Body of pancreas (tissue), 4 donors: ENCODE results near the gene DLG2. TPM values are rescaled to one million over a fixed set of nuclear protein-coding genes. Genes with fewer than 3 reads are reported as not detected.

Source experiments
- ATAC-seq: fragments of 150-250 bp; one replicate; pipeline ENCODE4 v1.9.1; 2016
- DNase-seq, 4 donors: peaks; one replicate each; pipeline ENCODE4 v3.0.0-alpha.2; 2019
- H3K27ac ChIP-seq, 4 donors: fragments of 200-600 bp; sonication (generic); 1 replicate in 3 of 4; 2 replicates in 1 of 4; pipeline versions ENCODE4 v1.5.1 to v1.6.1; 2016 to 2019; ENCODE audit warnings: mild to moderate bottlenecking in 1 of 4, mixed read lengths in 1 of 4, moderate library complexity in 1 of 4
- H3K27me3 ChIP-seq, 2 donors: fragments of 200-600 bp; sonication (generic); one replicate each; pipeline ENCODE4 v1.6.0; 2016; ENCODE audit warnings: mild to moderate bottlenecking in 1 of 2
- H3K36me3 ChIP-seq, 2 donors: fragments of 200-600 bp; sonication (generic); replicated peaks in 1 of 2; 2 replicates each; pipeline ENCODE4 v1.5.1; 2016; ENCODE audit warnings: low read depth in 2 of 2; ENCODE audit not compliant: insufficient read depth in 1 of 2
- H3K4me1 ChIP-seq: fragments of 200-600 bp; sonication (generic); one replicate; pipeline ENCODE4 v1.6.0; 2016
- H3K4me3 ChIP-seq, 2 donors: fragments of 200-600 bp; sonication (generic); 1 replicate in 1 of 2; 2 replicates in 1 of 2; pipeline ENCODE4 v1.5.1; 2016 to 2019
- H3K9me3 ChIP-seq, 3 donors: fragments of 200-600 bp; sonication (generic); 1 replicate in 2 of 3; 2 replicates in 1 of 3; pipeline ENCODE4 v1.5.1; 2016
- POLR2A ChIP-seq, 3 donors: fragments of 450-650 bp; IDR thresholded peaks; one replicate each; pipeline ENCODE4 v1.6.1; 2016; ENCODE audit warnings: antibody characterized with exemption in 3 of 3, mild to moderate bottlenecking in 2 of 3
- WGBS, 2 donors: methylation state at CpG; one replicate each; pipeline ENCODE4 v1.1.5; 2017; 5-methylcytosine and 5-hydroxymethylcytosine counted together
- intact Hi-C: fragments of 100-400 bp; cut with DNase I; formaldehyde crosslinking; loops from one replicate; pipeline ENCODE4 v1.15.1; 2023
- total RNA-seq, 2 donors: library from RNA; depleted of rRNA; stranded (reverse); fragments of >200 nt; gene quantifications; one replicate each; pipeline ENCODE4 v1.1.0, GENCODE V29; 2016
- TF ChIP-seq, protein P1 (sequence below), 7 experiments: fragments of 450-650 bp in 4 of 7; fragments of 200-600 bp in 3 of 7; sonication (generic) in 3 of 7; IDR thresholded peaks; one replicate each; pipeline ENCODE4 v1.5.1; 2016 to 2019; ENCODE audit warnings: antibody characterized with exemption in 7 of 7

DLG2 gene
- total RNA-seq, 2 donors from 2014 or later = 6.0 to 13.2 TPM

DNA sequence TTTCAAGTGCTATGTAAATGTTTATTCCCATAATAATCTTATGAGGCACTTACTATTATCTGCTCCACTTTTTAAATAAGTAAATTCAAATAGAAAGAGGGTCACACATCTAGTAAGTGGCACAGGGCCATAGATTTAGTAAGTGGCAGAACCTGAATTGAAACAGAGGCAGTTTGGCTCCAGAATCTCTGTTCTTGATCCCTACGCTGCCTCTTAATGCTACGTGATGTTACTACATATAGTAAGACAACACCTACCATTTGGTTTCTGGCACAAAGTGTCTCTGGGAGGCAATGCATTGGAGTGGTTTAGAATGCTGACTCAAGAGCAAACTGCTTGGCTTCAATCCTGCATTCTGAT is 1018.3 kb downstream of the DLG2 start:
- Histone ChIP-seq H3K27ac (peak overlapping the region in 2 of 4 donors; percentile 12 to 28), H3K36me3 (no peaks in the 10 kb centered on the region), H3K9me3 (no peaks in the 10 kb centered on the region), H3K4me3 (no peak overlapping the region), H3K27me3 (no peaks in the 10 kb centered on the region), H3K4me1 (peaks cover 22% of the 10 kb centered on the region)
- TF ChIP-seq, protein P1, sequence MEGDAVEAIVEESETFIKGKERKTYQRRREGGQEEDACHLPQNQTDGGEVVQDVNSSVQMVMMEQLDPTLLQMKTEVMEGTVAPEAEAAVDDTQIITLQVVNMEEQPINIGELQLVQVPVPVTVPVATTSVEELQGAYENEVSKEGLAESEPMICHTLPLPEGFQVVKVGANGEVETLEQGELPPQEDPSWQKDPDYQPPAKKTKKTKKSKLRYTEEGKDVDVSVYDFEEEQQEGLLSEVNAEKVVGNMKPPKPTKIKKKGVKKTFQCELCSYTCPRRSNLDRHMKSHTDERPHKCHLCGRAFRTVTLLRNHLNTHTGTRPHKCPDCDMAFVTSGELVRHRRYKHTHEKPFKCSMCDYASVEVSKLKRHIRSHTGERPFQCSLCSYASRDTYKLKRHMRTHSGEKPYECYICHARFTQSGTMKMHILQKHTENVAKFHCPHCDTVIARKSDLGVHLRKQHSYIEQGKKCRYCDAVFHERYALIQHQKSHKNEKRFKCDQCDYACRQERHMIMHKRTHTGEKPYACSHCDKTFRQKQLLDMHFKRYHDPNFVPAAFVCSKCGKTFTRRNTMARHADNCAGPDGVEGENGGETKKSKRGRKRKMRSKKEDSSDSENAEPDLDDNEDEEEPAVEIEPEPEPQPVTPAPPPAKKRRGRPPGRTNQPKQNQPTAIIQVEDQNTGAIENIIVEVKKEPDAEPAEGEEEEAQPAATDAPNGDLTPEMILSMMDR (IDR thresholded peaks at IDR 0.05) = no peak
- TF ChIP-seq POLR2A (IDR thresholded peaks at IDR 0.05) = no peak
- ATAC-seq = peak; percentile 39
- peak in 2 of 4 donors; percentile 8 to 17 for DNase-seq
- 39 to 43% methylated on average over 2 of the region's 2 CpGs for WGBS, 2 donors
- intact Hi-C loops = no loop called here

DNA sequence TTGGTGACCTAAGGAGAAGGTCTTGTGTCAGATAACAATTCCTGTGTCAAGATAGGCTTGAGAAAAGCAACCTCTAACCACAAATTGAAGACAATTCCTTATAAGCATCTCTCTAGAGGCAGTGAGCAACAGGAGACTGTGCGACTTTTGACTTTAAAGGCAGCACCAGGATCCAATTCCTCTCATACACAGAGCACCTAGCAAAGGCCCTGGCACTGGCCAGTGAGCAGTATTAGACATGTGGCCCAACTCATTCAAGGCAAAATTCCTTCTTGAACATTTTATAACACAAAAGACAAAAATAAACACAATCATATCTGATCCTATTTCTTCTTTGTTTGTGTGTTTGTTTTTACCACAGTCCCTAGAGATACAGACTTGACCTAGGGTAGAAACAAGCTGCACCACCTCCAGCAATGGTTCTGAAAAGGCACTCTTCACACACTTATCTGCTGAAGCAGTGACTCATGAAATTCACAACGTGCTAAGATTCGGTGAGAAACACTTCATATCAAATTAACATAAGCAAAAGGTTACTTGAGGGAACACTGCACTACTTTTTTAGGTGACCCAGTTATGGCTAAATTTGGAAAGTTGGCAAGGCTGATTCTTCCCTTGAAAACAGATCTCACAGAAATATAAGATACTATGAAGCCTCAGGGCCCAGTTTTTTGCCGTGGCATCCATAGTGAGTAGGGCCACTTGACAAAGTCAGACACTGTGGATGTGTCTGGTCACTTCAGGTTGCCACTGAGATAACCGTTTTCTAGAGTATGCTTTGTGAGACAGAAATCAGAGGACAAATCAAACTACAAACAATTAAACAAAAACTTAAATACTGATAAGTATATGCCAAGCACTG is 1018.9 kb downstream of the DLG2 start:
- peak; percentile 74 for ATAC-seq
- DNase-seq = peak in 2 of 4 donors; percentile 7 to 14

DNA sequence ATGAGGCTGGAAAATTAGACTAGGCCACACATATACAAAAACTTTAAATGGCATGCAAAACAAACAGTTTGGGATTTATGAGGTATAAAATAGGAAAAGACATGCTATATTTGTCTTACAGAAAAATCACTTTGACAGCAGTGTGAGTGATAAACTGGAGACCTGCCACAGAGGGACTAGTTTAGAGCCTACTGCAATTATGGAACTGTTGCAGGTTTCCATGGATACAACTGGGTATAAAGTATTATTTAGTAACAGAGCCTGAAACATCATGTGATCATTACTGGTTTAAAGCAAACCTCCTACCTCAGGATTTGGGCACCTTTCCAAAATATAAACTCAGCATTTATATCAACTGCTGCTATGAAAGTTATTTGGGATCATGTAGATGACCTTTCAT is 1032.5 kb downstream of the DLG2 start:
- Histone ChIP-seq H3K4me1 (no peaks in the 10 kb centered on the region), H3K27me3 (no peaks in the 10 kb centered on the region), H3K4me3 (no peak overlapping the region), H3K27ac (no peak overlapping the region), H3K9me3 (no peaks in the 10 kb centered on the region), H3K36me3 (no peaks in the 10 kb centered on the region)
- DNase-seq (no peak), ATAC-seq (peak; percentile 21)
- TF ChIP-seq, protein P1 (IDR thresholded peaks at IDR 0.05) = no peak
- TF ChIP-seq POLR2A (IDR thresholded peaks at IDR 0.05) = no peak
- intact Hi-C loops = no loop called here

More for the DNA sequence above, 1018.9 kb downstream of the DLG2 start:
- Histone ChIP-seq H3K27ac (peak overlapping the region in 2 of 4 donors; percentile 12 to 28), H3K4me3 (no peak overlapping the region), H3K36me3 (no peaks in the 10 kb centered on the region), H3K9me3 (no peaks in the 10 kb centered on the region), H3K4me1 (peaks cover 22% of the 10 kb centered on the region), H3K27me3 (no peaks in the 10 kb centered on the region)
- intact Hi-C loops = no loop called here
- WGBS, 2 donors = 41 to 44% methylated on average over 5 of the region's 5 CpGs
- TF ChIP-seq, protein P1 (IDR thresholded peaks at IDR 0.05) = no peak
- TF ChIP-seq POLR2A (IDR thresholded peaks at IDR 0.05) = no peak

DNA sequence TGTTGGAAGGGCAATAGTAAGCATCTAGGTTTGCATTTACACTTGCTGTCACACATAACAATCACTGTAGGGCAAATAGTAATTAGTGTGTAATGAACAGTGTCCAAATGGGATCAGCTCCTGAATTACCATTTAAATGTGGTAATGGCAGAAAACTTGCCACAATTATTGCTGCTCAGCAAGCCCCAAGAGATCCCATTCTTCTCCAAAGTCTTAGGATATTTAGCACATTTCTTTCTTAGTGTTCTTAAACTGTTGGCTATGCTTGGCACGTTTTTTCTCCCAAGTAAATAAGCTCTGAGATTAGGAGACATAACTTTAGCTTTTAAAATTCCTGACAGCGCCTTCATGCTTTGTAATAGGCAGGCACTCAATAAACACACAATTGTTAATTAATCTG is 1037.0 kb downstream of the DLG2 start:
- ATAC-seq (no peak), DNase-seq (no peak)
- WGBS, 2 donors = 20 to 32% methylated on average over 2 of the region's 2 CpGs
- Histone ChIP-seq H3K27me3 (no peaks in the 10 kb centered on the region), H3K4me1 (no peaks in the 10 kb centered on the region), H3K36me3 (no peaks in the 10 kb centered on the region), H3K9me3 (no peaks in the 10 kb centered on the region), H3K27ac (no peak overlapping the region), H3K4me3 (no peak overlapping the region)
- TF ChIP-seq, protein P1 (IDR thresholded peaks at IDR 0.05) = no peak
- TF ChIP-seq POLR2A (IDR thresholded peaks at IDR 0.05) = no peak
- intact Hi-C loops = no loop called here
